H9 (cell line): Measurements from ENCODE around the gene IP6K2. TPM values are rescaled to one million over a fixed set of nuclear protein-coding genes. Genes with fewer than 3 reads are reported as not detected.

Experiments
- DNase-seq: peaks from one replicate; pipeline ENCODE4 v3.0.0-alpha.2; 2017
- H2AFZ ChIP-seq: one replicate; pipeline ENCODE4 v1.6.1; 2013; ENCODE audit warnings: mild to moderate bottlenecking, low read length, control low read depth, moderate library complexity
- H2AK5ac ChIP-seq: 2 replicates; pipeline ENCODE4 v1.6.1; 2013; ENCODE audit warnings: low read length, control low read depth, mixed read lengths; ENCODE audit not compliant: insufficient read length
- H2BK120ac ChIP-seq: one replicate; pipeline ENCODE4 v1.6.1; 2013; ENCODE audit warnings: low read depth, mild to moderate bottlenecking, low read length, control low read depth, inconsistent platforms; ENCODE audit not compliant: poor library complexity, severe bottlenecking
- H2BK12ac ChIP-seq: 2 replicates; pipeline ENCODE4 v1.6.1; 2013; ENCODE audit warnings: low read length, control low read depth, mixed read lengths, low read depth; ENCODE audit not compliant: insufficient read length
- H2BK15ac ChIP-seq: 2 replicates; pipeline ENCODE4 v1.6.1; 2013; ENCODE audit warnings: low read depth, low read length, control low read depth
- H2BK20ac ChIP-seq: one replicate; pipeline ENCODE4 v1.6.1; 2013; ENCODE audit warnings: low read depth, mild to moderate bottlenecking, low read length, control low read depth, inconsistent platforms; ENCODE audit not compliant: poor library complexity, severe bottlenecking
- H2BK5ac ChIP-seq: 2 replicates; pipeline ENCODE4 v1.6.1; 2013; ENCODE audit warnings: low read length, control low read depth, mixed read lengths; ENCODE audit not compliant: insufficient read length
- H3K14ac ChIP-seq: 2 replicates; pipeline ENCODE4 v1.6.1; 2013; ENCODE audit warnings: low read length, control low read depth; ENCODE audit not compliant: insufficient read depth
- H3K18ac ChIP-seq: 2 replicates; pipeline ENCODE4 v1.6.1; 2013; ENCODE audit warnings: low read depth, mild to moderate bottlenecking, mixed read lengths, low read length, control low read depth; ENCODE audit not compliant: insufficient read length
- H3K23ac ChIP-seq: 2 replicates; pipeline ENCODE4 v1.6.1; 2013; ENCODE audit warnings: low read length, control low read depth, mixed read lengths, low read depth; ENCODE audit not compliant: insufficient read length
- H3K23me2 ChIP-seq: 2 replicates; pipeline ENCODE4 v1.6.1; 2013; ENCODE audit warnings: low read depth, mild to moderate bottlenecking, mixed read lengths, low read length, control low read depth; ENCODE audit not compliant: insufficient read length, poor library complexity, severe bottlenecking
- H3K27ac ChIP-seq: 2 replicates; pipeline ENCODE4 v1.5.1; 2013; ENCODE audit warnings: low read length, control low read depth, mixed read lengths, low read depth; ENCODE audit not compliant: insufficient read length
- H3K27me3 ChIP-seq: 2 replicates; pipeline ENCODE4 v1.6.1; 2013; ENCODE audit warnings: low read length, control low read depth, inconsistent platforms; ENCODE audit not compliant: insufficient read depth
- H3K4ac ChIP-seq: 2 replicates; pipeline ENCODE4 v1.6.1; 2013; ENCODE audit warnings: low read depth, mild to moderate bottlenecking, control low read depth, inconsistent platforms, low read length, moderate library complexity
- H3K4me1 ChIP-seq: 2 replicates; pipeline ENCODE4 v1.6.1; 2013; ENCODE audit warnings: low read length, control low read depth, inconsistent platforms; ENCODE audit not compliant: insufficient read depth
- H3K4me2 ChIP-seq: 2 replicates; pipeline ENCODE4 v1.6.1; 2013; ENCODE audit warnings: low read length, control low read depth, mixed read lengths; ENCODE audit not compliant: insufficient read length, insufficient read depth
- H3K56ac ChIP-seq: 2 replicates; pipeline ENCODE4 v1.6.1; 2013; ENCODE audit warnings: low read depth, mild to moderate bottlenecking, mixed read lengths, low read length, control low read depth; ENCODE audit not compliant: insufficient read length
- H3K79me1 ChIP-seq: 2 replicates; pipeline ENCODE4 v1.6.1; 2013; ENCODE audit warnings: low read depth, mild to moderate bottlenecking, moderate library complexity, low read length, control low read depth, inconsistent platforms; ENCODE audit not compliant: insufficient read depth, poor library complexity, severe bottlenecking
- H3K79me2 ChIP-seq: 2 replicates; pipeline ENCODE4 v1.6.1; 2013; ENCODE audit warnings: low read length, control low read depth, inconsistent platforms; ENCODE audit not compliant: insufficient read depth
- H3K9ac ChIP-seq: 2 replicates; pipeline ENCODE4 v1.6.1; 2013; ENCODE audit warnings: low read length, control low read depth, mixed read lengths; ENCODE audit not compliant: insufficient read length; ENCODE audit errors: extremely low read depth
- H3K9me3 ChIP-seq: one replicate; pipeline ENCODE4 v1.6.1; 2013; ENCODE audit warnings: low read depth, low read length, inconsistent platforms; ENCODE audit not compliant: control insufficient read depth
- H3T11ph ChIP-seq: one replicate; pipeline ENCODE4 v1.6.1; 2013; ENCODE audit warnings: mild to moderate bottlenecking, low read length, control low read depth, inconsistent platforms
- H4K20me1 ChIP-seq: one replicate; pipeline ENCODE4 v1.6.1; 2013; ENCODE audit not compliant: control insufficient read depth, insufficient read length, insufficient read depth
- H4K5ac ChIP-seq: 2 replicates; pipeline ENCODE4 v1.6.1; 2013; ENCODE audit warnings: low read depth, mild to moderate bottlenecking, mixed read lengths, low read length, control low read depth; ENCODE audit not compliant: insufficient read length
- H4K8ac ChIP-seq: replicated peaks from 2 replicates; pipeline ENCODE4 v1.6.1; 2013; ENCODE audit warnings: low read length, control low read depth, mixed read lengths, low read depth; ENCODE audit not compliant: insufficient read length
- H4K91ac ChIP-seq: 2 replicates; pipeline ENCODE4 v1.6.1; 2013; ENCODE audit warnings: low read depth, mild to moderate bottlenecking, moderate library complexity, mixed read lengths, low read length, control low read depth; ENCODE audit not compliant: insufficient read length
- H3K27ac Mint-ChIP-seq, 3 experiments: 2 replicates in 2 of 3; 3 replicates in 1 of 3; pipeline ENCODE4 v1.8.0; 2020 to 2021; ENCODE audit warnings: mixed read lengths in 3 of 3, mild to moderate bottlenecking in 1 of 3, moderate library complexity in 1 of 3
- H3K27me3 Mint-ChIP-seq: 2 replicates; pipeline ENCODE4 v1.8.0; 2021; ENCODE audit warnings: low read depth, mild to moderate bottlenecking, moderate library complexity, mixed read lengths
- H3K36me3 Mint-ChIP-seq, 3 experiments: 2 replicates in 2 of 3; 3 replicates in 1 of 3; pipeline ENCODE4 v1.8.0; 2020 to 2021; ENCODE audit warnings: low read depth in 3 of 3, mixed read lengths in 3 of 3; ENCODE audit not compliant: insufficient read depth in 1 of 3
- H3K4me1 Mint-ChIP-seq, 2 experiments: 2 replicates each; pipeline ENCODE4 v1.8.0; 2020; ENCODE audit warnings: mixed read lengths in 2 of 2
- H3K4me3 Mint-ChIP-seq, 2 experiments: 2 replicates in 1 of 2; 3 replicates in 1 of 2; pipeline ENCODE4 v1.8.0; 2020 to 2021; ENCODE audit warnings: mild to moderate bottlenecking in 2 of 2, mixed read lengths in 2 of 2, moderate library complexity in 1 of 2
- H3K9me3 Mint-ChIP-seq, 2 experiments: 2 replicates in 1 of 2; 3 replicates in 1 of 2; pipeline ENCODE4 v1.8.0; 2020; ENCODE audit warnings: mild to moderate bottlenecking in 2 of 2, mixed read lengths in 2 of 2, moderate library complexity in 1 of 2
- WGBS: extraction: QIAGEN DNeasy Blood & Tissue Kit; methylation state at CpG from one replicate; pipeline ENCODE4 v1.1.7; 2013; ENCODE audit warnings: missing lambda C conversion rate, low lambda C conversion rate, mixed read lengths; ENCODE audit not compliant: insufficient read length; ENCODE audit errors: extremely low coverage; 5-methylcytosine and 5-hydroxymethylcytosine counted together
- total RNA-seq: library from RNA; stranded (reverse); gene quantifications from 2 replicates; pipeline ENCODE4 v1.2.1, GENCODE V29; 2021
- TF ChIP-seq, protein P1 (sequence below): fragments of 200-600 bp; sonication (generic); conservative IDR thresholded peaks from 3 replicates; pipeline ENCODE4 v1.8.0; 2021; ENCODE audit warnings: antibody characterized with exemption, mild to moderate bottlenecking

The IP6K2 gene
- total RNA-seq, 1 experiment from 2014 or later, result 94.7 TPM

DNA sequence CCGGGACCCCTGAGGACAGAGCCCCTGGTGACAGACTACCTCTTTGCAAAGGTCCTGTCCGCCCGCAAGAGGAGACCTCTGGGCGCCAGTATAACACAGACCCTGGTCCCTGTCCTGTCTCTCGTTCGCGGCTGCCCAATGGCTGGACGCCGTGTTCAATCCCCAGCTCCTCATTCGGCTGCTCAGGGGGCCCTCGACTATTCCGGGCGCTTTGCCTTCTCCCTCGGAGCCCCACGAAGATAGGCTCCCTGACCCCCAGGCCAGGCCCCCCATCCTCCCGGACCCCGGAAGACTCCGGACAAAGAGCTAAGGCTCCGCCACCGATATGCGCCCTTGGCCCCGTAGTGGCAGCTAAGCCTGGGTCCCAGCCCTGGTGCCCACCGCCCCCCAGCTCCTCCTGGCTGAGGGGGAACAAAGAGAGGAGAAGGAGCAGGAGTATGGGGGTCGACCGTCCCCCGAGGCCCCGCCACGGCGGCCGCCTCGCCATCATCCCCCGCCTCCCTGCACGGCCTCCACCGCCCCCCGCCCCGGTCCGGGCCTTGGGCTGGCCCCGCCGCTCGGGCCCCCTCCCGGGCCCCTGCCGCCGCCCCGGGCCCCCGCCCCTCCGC lies 54.8 kb downstream of the IP6K2 start:
- H3K9ac ChIP-seq, result no peak overlapping the region
- H3K14ac ChIP-seq, result no peak overlapping the region
- no peaks in the 10 kb centered on the region for H3K9me3 ChIP-seq
- no peak overlapping the region for H2BK12ac ChIP-seq
- no peak overlapping the region for H4K5ac ChIP-seq
- Mint-ChIP-seq H3K27ac (peak overlapping the region in 1 of 3 experiments; percentile 84; a peak in 1 of 7 replicates), H3K36me3 (peaks cover 24 to 47% (median 38%) of the 10 kb centered on the region in 3 experiments), H3K27me3 (peaks cover 4% of the 10 kb centered on the region; the same call in 1 of the 2 replicates), H3K4me3 (peak overlapping the region; percentile 88 to 92), H3K4me1 (peaks cover 16 to 17% of the 10 kb centered on the region in 2 experiments), H3K9me3 (peaks cover 2 to 3% of the 10 kb centered on the region in 2 experiments; a peak in 2 of 5 replicates)
- no peak overlapping the region for H3K18ac ChIP-seq
- H3K56ac ChIP-seq, result no peak overlapping the region
- H4K8ac ChIP-seq, result no peak overlapping the region
- no peak overlapping the region for H2BK120ac ChIP-seq
- peaks cover 18% of the 10 kb centered on the region for H3K23me2 ChIP-seq
- H3K27me3 ChIP-seq, result no peaks in the 10 kb centered on the region
- H2BK20ac ChIP-seq, result no peak overlapping the region
- H2AK5ac ChIP-seq, result no peak overlapping the region
- no peaks in the 10 kb centered on the region for H4K20me1 ChIP-seq
- H3K79me1 ChIP-seq, result no peaks in the 10 kb centered on the region
- H3K79me2 ChIP-seq, result no peaks in the 10 kb centered on the region
- no peak overlapping the region for H3K27ac ChIP-seq
- no peak overlapping the region for H3K23ac ChIP-seq
- TF ChIP-seq, protein P1, sequence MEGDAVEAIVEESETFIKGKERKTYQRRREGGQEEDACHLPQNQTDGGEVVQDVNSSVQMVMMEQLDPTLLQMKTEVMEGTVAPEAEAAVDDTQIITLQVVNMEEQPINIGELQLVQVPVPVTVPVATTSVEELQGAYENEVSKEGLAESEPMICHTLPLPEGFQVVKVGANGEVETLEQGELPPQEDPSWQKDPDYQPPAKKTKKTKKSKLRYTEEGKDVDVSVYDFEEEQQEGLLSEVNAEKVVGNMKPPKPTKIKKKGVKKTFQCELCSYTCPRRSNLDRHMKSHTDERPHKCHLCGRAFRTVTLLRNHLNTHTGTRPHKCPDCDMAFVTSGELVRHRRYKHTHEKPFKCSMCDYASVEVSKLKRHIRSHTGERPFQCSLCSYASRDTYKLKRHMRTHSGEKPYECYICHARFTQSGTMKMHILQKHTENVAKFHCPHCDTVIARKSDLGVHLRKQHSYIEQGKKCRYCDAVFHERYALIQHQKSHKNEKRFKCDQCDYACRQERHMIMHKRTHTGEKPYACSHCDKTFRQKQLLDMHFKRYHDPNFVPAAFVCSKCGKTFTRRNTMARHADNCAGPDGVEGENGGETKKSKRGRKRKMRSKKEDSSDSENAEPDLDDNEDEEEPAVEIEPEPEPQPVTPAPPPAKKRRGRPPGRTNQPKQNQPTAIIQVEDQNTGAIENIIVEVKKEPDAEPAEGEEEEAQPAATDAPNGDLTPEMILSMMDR, result no peak
- no peak overlapping the region for H3T11ph ChIP-seq
- no peak overlapping the region for H2AFZ ChIP-seq
- H3K4me2 ChIP-seq, result peak overlapping the region; percentile 63
- WGBS, result no CpG with 5 or more reads among the region's 46 CpGs
- peak; percentile 47 for DNase-seq
- no peak overlapping the region for H2BK15ac ChIP-seq
- no peaks in the 10 kb centered on the region for H3K4me1 ChIP-seq
- no peak overlapping the region for H2BK5ac ChIP-seq
- no peak overlapping the region for H3K4ac ChIP-seq
- H4K91ac ChIP-seq, result no peak overlapping the region
